MM.1S (cell line): ENCODE data around the gene SRPK3.

ENCODE experiments used
- DNase-seq: peaks from one replicate; pipeline ENCODE4 v3.0.0-alpha.2; 2015
- H2AFZ ChIP-seq: fragments of 300-600 bp; sonication (generic); 2 replicates; pipeline ENCODE4 v1.6.0; 2016; ENCODE audit warnings: antibody characterized with exemption, low read length
- H3F3A ChIP-seq: fragments of 300-600 bp; sonication (generic); 2 replicates; pipeline ENCODE4 v1.6.1; 2016; ENCODE audit warnings: mild to moderate bottlenecking, antibody characterized with exemption, low read length, moderate library complexity, mixed read lengths; ENCODE audit not compliant: insufficient read depth
- H3K27ac ChIP-seq: fragments of 300-600 bp; sonication (generic); 2 replicates; pipeline ENCODE4 v1.5.1; 2016; ENCODE audit warnings: mild to moderate bottlenecking, low read length
- H3K27me3 ChIP-seq: fragments of 300-600 bp; sonication (generic); replicated peaks from 2 replicates; pipeline ENCODE4 v1.6.0; 2016; ENCODE audit warnings: low read length; ENCODE audit not compliant: insufficient read depth
- H3K36me3 ChIP-seq: fragments of 300-600 bp; sonication (generic); replicated peaks from 2 replicates; pipeline ENCODE4 v1.6.1; 2016; ENCODE audit warnings: mild to moderate bottlenecking, low read length, mixed read lengths; ENCODE audit not compliant: insufficient read depth
- H3K4me1 ChIP-seq: fragments of 300-600 bp; sonication (generic); 2 replicates; pipeline ENCODE4 v1.6.1; 2016; ENCODE audit warnings: low read length, mixed read lengths
- H3K4me2 ChIP-seq: fragments of 300-600 bp; sonication (generic); 2 replicates; pipeline ENCODE4 v1.6.0; 2016; ENCODE audit warnings: low read depth, low read length
- H3K4me3 ChIP-seq: fragments of 300-600 bp; sonication (generic); 2 replicates; pipeline ENCODE4 v1.5.1; 2016; ENCODE audit warnings: low read length, mixed read lengths
- H3K79me2 ChIP-seq: fragments of 300-600 bp; sonication (generic); 2 replicates; pipeline ENCODE4 v1.6.1; 2016; ENCODE audit warnings: mixed run types, low read length, mixed read lengths
- H3K9ac ChIP-seq: fragments of 300-600 bp; sonication (generic); 2 replicates; pipeline ENCODE4 v1.6.1; 2016; ENCODE audit warnings: low read length, mixed read lengths
- H3K9me2 ChIP-seq: fragments of 300-600 bp; sonication (generic); replicated peaks from 2 replicates; pipeline ENCODE4 v1.6.1; 2016; ENCODE audit warnings: mild to moderate bottlenecking, low read length, mixed read lengths; ENCODE audit not compliant: insufficient read depth
- H3K9me3 ChIP-seq: fragments of 300-600 bp; sonication (generic); replicated peaks from 2 replicates; pipeline ENCODE4 v1.6.1; 2016; ENCODE audit warnings: mild to moderate bottlenecking, low read length, mixed read lengths; ENCODE audit not compliant: insufficient read depth
- H4K20me1 ChIP-seq: fragments of 300-600 bp; sonication (generic); 2 replicates; pipeline ENCODE4 v1.6.1; 2016; ENCODE audit warnings: mild to moderate bottlenecking, low read length, moderate library complexity, mixed read lengths; ENCODE audit not compliant: insufficient read depth
- EZH2 ChIP-seq: fragments of 300-600 bp; sonication (generic); optimal IDR thresholded peaks from 2 replicates; pipeline ENCODE3; 2017; ENCODE audit warnings: low read depth, mild to moderate bottlenecking, antibody characterized with exemption, low read length, mixed read lengths
- EZH2phosphoT487 ChIP-seq: fragments of 300-600 bp; sonication (generic); IDR thresholded peaks from 2 replicates; pipeline ENCODE4 v1.6.1; 2018; ENCODE audit warnings: antibody characterized with exemption, low read length
- TF ChIP-seq, protein P1 (sequence below): fragments of 300-600 bp; sonication (generic); IDR thresholded peaks from 2 replicates; pipeline ENCODE4 v1.5.1; 2016; ENCODE audit warnings: antibody characterized with exemption, low read length, mixed read lengths

SRPK3 gene

DNA sequence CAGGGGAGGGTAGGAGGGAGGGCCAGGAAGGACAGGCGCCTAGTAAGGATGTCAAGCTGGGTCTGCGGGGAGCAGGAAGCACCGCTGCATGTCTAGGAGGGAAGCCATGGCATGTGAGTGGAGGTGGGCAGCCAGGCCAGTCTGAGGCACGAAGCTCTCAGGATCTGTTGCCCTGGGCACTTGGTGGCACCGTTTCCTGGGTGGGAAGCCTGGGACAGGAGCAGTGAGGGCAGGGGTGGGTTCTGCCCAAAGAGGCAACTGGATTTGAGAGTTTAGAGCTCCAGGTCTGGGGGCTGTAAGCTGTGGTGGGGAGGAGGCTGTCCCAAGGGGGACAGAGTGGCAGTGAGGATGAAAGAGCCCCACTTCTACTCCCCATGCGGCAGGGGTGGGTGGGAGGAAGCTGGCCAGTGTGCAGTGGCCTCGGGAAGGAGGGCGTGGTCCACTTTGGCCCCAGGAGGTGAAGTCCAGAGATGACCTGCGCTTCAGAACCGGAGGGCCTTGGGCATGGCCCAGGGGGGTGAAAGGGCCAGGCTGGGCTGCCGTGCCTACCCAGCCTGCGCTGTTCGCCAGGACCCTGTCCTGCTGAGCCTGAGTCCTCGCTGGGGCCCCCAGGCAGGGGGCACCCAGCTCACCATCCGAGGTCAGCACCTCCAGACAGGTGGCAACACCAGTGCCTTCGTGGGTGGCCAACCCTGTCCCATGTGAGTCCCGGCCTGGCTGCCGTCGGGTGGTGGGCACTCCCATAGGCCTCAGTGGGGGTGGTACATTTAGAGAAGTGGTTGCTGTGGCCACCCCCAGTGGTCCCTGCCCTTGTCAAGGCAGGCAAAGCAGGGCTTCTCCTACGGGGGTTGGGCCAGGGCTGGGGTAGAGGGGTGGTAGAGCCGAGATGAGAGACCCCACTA is 8.3 kb upstream of the SRPK3 start:
- H3K27ac ChIP-seq = no peak overlapping the region
- H3K36me3 ChIP-seq = no peaks in the 10 kb centered on the region
- no peaks in the 10 kb centered on the region for H3K9me2 ChIP-seq
- H3K27me3 ChIP-seq = peaks cover 25% of the 10 kb centered on the region
- H3K79me2 ChIP-seq = no peaks in the 10 kb centered on the region
- no peak for DNase-seq
- H4K20me1 ChIP-seq = no peaks in the 10 kb centered on the region
- TF ChIP-seq EZH2phosphoT487 (no peak), EZH2 (no peak)
- TF ChIP-seq, protein P1, sequence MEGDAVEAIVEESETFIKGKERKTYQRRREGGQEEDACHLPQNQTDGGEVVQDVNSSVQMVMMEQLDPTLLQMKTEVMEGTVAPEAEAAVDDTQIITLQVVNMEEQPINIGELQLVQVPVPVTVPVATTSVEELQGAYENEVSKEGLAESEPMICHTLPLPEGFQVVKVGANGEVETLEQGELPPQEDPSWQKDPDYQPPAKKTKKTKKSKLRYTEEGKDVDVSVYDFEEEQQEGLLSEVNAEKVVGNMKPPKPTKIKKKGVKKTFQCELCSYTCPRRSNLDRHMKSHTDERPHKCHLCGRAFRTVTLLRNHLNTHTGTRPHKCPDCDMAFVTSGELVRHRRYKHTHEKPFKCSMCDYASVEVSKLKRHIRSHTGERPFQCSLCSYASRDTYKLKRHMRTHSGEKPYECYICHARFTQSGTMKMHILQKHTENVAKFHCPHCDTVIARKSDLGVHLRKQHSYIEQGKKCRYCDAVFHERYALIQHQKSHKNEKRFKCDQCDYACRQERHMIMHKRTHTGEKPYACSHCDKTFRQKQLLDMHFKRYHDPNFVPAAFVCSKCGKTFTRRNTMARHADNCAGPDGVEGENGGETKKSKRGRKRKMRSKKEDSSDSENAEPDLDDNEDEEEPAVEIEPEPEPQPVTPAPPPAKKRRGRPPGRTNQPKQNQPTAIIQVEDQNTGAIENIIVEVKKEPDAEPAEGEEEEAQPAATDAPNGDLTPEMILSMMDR = no peak
- no peak overlapping the region for H3K9ac ChIP-seq
- no peak overlapping the region for H3K4me3 ChIP-seq
- no peaks in the 10 kb centered on the region for H3K4me1 ChIP-seq
- H2AFZ ChIP-seq = no peak overlapping the region
- H3K4me2 ChIP-seq = no peak overlapping the region
- no peaks in the 10 kb centered on the region for H3F3A ChIP-seq
- no peaks in the 10 kb centered on the region for H3K9me3 ChIP-seq

DNA sequence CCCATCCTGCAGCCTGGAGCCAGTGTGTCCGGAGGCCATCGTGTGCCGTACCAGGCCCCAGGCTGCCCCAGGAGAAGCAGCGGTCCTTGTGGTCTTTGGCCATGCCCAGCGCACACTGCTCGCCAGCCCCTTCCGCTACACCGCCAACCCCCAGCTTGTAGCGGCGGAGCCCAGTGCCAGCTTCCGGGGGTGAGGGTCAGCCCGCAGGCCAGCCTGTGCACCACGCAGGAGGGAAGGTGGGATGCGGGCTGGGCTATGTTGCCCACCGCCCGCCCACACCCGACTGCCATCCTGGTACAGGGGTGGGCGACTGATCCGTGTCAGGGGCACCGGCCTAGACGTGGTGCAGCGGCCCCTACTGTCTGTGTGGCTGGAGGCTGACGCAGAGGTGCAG is 7.6 kb upstream of the SRPK3 start:
- TF ChIP-seq EZH2phosphoT487 (no peak), EZH2 (no peak)
- TF ChIP-seq, protein P1 = no peak
- no peak for DNase-seq
- H3K4me2 ChIP-seq = no peak overlapping the region
- no peak overlapping the region for H2AFZ ChIP-seq
- H3F3A ChIP-seq = no peaks in the 10 kb centered on the region
- peaks cover 25% of the 10 kb centered on the region for H3K27me3 ChIP-seq
- H3K4me3 ChIP-seq = no peak overlapping the region
- H4K20me1 ChIP-seq = no peaks in the 10 kb centered on the region
- H3K36me3 ChIP-seq = no peaks in the 10 kb centered on the region
- no peaks in the 10 kb centered on the region for H3K9me3 ChIP-seq
- H3K9me2 ChIP-seq = no peaks in the 10 kb centered on the region
- no peak overlapping the region for H3K27ac ChIP-seq
- H3K9ac ChIP-seq = no peak overlapping the region
- no peaks in the 10 kb centered on the region for H3K79me2 ChIP-seq
- H3K4me1 ChIP-seq = no peaks in the 10 kb centered on the region

DNA sequence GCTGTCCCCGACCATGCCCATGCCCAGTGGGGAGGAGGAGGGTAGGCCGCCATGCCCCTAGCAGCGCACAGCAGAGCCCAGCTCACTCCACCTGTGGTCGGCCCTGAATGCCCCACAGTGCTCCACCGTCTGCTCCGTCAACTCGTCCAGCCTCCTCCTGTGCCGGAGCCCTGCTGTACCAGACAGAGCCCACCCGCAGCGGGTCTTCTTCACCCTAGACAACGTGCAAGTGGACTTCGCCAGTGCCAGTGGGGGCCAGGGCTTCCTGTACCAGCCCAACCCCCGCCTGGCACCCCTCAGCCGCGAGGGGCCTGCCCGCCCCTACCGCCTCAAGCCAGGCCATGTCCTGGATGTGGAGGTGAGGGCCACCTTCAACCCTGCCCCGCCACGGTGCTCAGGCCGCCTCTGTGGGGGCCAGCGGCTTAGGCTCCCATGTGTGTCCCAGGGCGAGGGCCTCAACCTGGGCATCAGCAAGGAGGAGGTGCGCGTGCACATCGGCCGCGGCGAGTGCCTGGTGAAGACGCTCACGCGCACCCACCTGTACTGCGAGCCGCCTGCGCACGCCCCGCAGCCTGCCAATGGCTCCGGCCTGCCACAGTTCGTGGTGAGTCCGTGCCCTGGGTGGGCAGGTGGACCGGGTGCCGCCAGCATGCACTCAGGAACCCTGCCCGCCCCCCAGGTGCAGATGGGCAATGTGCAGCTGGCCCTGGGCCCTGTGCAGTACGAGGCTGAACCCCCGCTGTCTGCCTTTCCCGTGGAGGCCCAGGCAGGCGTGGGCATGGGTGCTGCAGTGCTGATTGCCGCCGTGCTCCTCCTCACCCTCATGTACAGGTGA is 6.9 kb upstream of the SRPK3 start:
- Histone ChIP-seq H2AFZ (no peak overlapping the region), H3K9me2 (no peaks in the 10 kb centered on the region), H3K9ac (no peak overlapping the region), H3K36me3 (no peaks in the 10 kb centered on the region), H4K20me1 (no peaks in the 10 kb centered on the region), H3F3A (no peaks in the 10 kb centered on the region), H3K79me2 (no peaks in the 10 kb centered on the region), H3K4me2 (no peak overlapping the region), H3K9me3 (no peaks in the 10 kb centered on the region), H3K4me3 (no peak overlapping the region), H3K27me3 (peaks cover 25% of the 10 kb centered on the region), H3K27ac (no peak overlapping the region), H3K4me1 (no peaks in the 10 kb centered on the region)
- TF ChIP-seq, protein P1 = no peak
- no peak for TF ChIP-seq EZH2
- no peak for TF ChIP-seq EZH2phosphoT487
- DNase-seq = no peak
